Measurements from ENCODE around the gene SGCD. TPM values are rescaled to one million over a fixed set of nuclear protein-coding genes. Genes with fewer than 3 reads are reported as not detected.

The SGCD gene
- total and polyA plus RNA-seq, 2 of the 4 experiments (the other 2 are of a cell fraction): 5.8 to 10.6 TPM

GRCh38 chr5:156522651-156523529 is 195.9 kb downstream of the SGCD start:
- H3K9ac ChIP-seq (ENCODE audit: low read depth, low read length): no peak overlapping the region
- no peak overlapping the region for H2BK5ac ChIP-seq (ENCODE audit: low read depth, low read length, poor library complexity, severe bottlenecking)
- no peak for TF ChIP-seq CHD1 (IDR thresholded peaks at IDR 0.05; ENCODE audit: low read depth, low read length)
- no peak for TF ChIP-seq RFX5 (IDR thresholded peaks at IDR 0.05; ENCODE audit: low read depth, low read length)
- no peak for TF ChIP-seq NFE2L2 (IDR thresholded peaks at IDR 0.05; ENCODE audit: low read depth, low read length)
- no peak for TF ChIP-seq MAZ (IDR thresholded peaks at IDR 0.05; ENCODE audit: borderline replicate concordance, low read depth, low read length)
- no peak for TF ChIP-seq USF2 (IDR thresholded peaks at IDR 0.05; ENCODE audit: low read depth, low read length)
- TF ChIP-seq RCOR1 (IDR thresholded peaks at IDR 0.05; ENCODE audit: insufficient replicate concordance, low read length): no peak
- TF ChIP-seq CEBPB (IDR thresholded peaks at IDR 0.05; ENCODE audit: low read depth, low read length): no peak
- TF ChIP-seq SMC3 (IDR thresholded peaks at IDR 0.05; ENCODE audit: low read depth, low read length): no peak
- TF ChIP-seq FOS (IDR thresholded peaks at IDR 0.05; ENCODE audit: low read depth, low read length): no peak
- TF ChIP-seq BHLHE40 (IDR thresholded peaks at IDR 0.05; ENCODE audit: low read depth, low read length): no peak
- TF ChIP-seq MAFK (IDR thresholded peaks at IDR 0.05; ENCODE audit: low read depth, low read length): no peak
- intact Hi-C loops (cut with micrococcal nuclease) (no loop called here), dilution Hi-C loops (cut with HindIII; ENCODE audit: low sequenced_read_pairs, unreplicated experiment) (no loop called here), in situ Hi-C loops (cut with MboI; ENCODE audit: low sequenced_read_pairs) (no loop called here)
- BruUV-seq (replicated peaks): no TSS peak
- H4K8ac ChIP-seq (ENCODE audit: low read depth in 2 of 2, low read length in 2 of 2): no peak overlapping the region
- H3K18ac ChIP-seq (ENCODE audit: low read depth, low read length): no peak overlapping the region
- ATAC-seq (ENCODE audit: low read depth) (no peak), DNase-seq (no peak)
- no peaks in the 10 kb centered on the region for H3K9me1 ChIP-seq (ENCODE audit: insufficient read depth, low read length)
- H2AK9ac ChIP-seq (replicated peaks; ENCODE audit: low read depth, low read length, poor library complexity): no peak overlapping the region
- H3K23ac ChIP-seq (ENCODE audit: low read depth, low read length): no peak overlapping the region
- no peak overlapping the region for H2AFZ ChIP-seq (replicated peaks; ENCODE audit: low read length, poor library complexity)
- H3K4me1 ChIP-seq (ENCODE audit: control insufficient read depth, insufficient read depth, low read length): peaks cover 5% of the 10 kb centered on the region
- no peaks in the 10 kb centered on the region for H3K27me3 ChIP-seq (ENCODE audit: control insufficient read depth, insufficient read depth, low read length)
- ChIA-PET POLR2A (ENCODE audit: unreplicated experiment) (no interaction called here), CTCF (no interaction called here)
- no peak overlapping the region for H4K5ac ChIP-seq (ENCODE audit: low read depth, low read length)
- H2BK120ac ChIP-seq (ENCODE audit: low read depth, low read length): no peak overlapping the region
- H3K56ac ChIP-seq (ENCODE audit: extremely low read depth, insufficient read depth, low read length): no peak overlapping the region
- H3K14ac ChIP-seq (replicated peaks; ENCODE audit: low read depth, low read length): no peak overlapping the region
- H3K27ac ChIP-seq (ENCODE audit: insufficient read depth, low read length): no peak overlapping the region
- no peak overlapping the region for H4K91ac ChIP-seq (ENCODE audit: insufficient read depth, low read depth, low read length)
- no peaks in the 10 kb centered on the region for H3K79me1 ChIP-seq (ENCODE audit: low read depth in 1 of 2, low read length in 2 of 2)
- H3K36me3 ChIP-seq (ENCODE audit: control insufficient read depth, insufficient read depth, low read length): no peaks in the 10 kb centered on the region
- no peak overlapping the region for H2BK20ac ChIP-seq (ENCODE audit: low read depth, low read length)
- no peak overlapping the region for H2AK5ac ChIP-seq (ENCODE audit: low read depth, low read length)
- no peaks in the 10 kb centered on the region; the same call in 1 of the 2 replicates for H3K9me3 ChIP-seq (ENCODE audit: control insufficient read depth, insufficient read depth, low read length)
- no peak overlapping the region for H3K4ac ChIP-seq (ENCODE audit: low read depth, low read length)
- no peak overlapping the region for H3K4me3 ChIP-seq (ENCODE audit: insufficient read depth, low read depth, low read length)
- H3K4me2 ChIP-seq (ENCODE audit: low read depth, low read length): no peak overlapping the region
- 57% methylated on average over 1 of the region's 5 CpGs; no CpG with 5 or more reads in 1 of the 2 experiments for WGBS, 2 experiments (ENCODE audit: extremely low coverage in 2 of 2, insufficient read length in 1 of 2)
- no peak overlapping the region for H2BK15ac ChIP-seq (ENCODE audit: low read depth, low read length)
- no peaks in the 10 kb centered on the region for H4K20me1 ChIP-seq (ENCODE audit: insufficient read depth, low read length)

Data from IMR-90 (cell line).